Measurements from ENCODE around the gene E2F8.

Gene E2F8

DNA sequence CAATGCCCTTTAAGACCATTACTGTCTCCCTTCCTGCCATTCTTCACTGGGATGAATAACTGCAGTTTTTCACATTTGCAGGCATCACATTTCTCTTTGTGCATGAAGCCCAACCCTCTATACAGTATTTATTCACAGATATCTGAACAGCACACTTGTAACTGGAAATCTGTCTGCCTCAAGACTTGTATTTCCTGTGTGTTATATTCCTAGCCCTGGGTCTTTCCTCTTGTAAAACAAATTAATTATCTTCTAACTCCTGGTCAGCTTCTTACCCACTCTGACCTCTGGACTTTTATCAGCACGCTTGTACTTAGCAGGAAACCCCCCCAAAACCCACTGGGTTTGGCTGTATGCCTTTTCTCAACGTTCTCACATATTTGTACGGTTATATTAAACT is 41.0 kb downstream of the E2F8 start:
- no peak overlapping the region for H3K27ac Mint-ChIP-seq
- H3K4me3 Mint-ChIP-seq = no peak overlapping the region
- CTCF ChIA-PET = interaction anchor here (0.7 kb wide), 1 partner anchor 53 kb away, joined by 4 read pairs; no protein-coding TSS in a partner anchor
- H3K9me3 Mint-ChIP-seq = no peaks in the 10 kb centered on the region
- peaks cover 23% of the 10 kb centered on the region for H3K27me3 Mint-ChIP-seq
- no peak for DNase-seq
- no peaks in the 10 kb centered on the region for H3K36me3 Mint-ChIP-seq
- H3K4me1 Mint-ChIP-seq = no peaks in the 10 kb centered on the region

DNA sequence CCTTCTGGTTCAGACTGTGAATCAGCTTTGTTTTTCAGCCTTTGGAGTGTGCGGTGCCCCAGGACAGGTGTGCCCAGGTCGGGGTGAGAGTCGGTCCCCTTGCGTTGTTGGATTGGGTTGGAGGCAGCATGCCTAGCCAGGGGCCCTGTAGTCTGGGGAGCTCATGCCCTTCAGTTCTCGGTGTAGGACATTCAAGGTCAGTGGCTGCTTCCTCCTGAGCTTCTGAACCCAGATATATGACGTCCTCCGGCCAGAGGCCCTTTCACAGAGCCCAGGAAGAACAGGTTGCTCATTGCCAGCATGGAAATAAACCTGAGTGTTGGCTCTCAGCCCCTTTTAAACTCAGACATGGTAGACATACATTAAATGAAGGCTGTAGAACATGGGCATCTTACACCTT is 41.7 kb downstream of the E2F8 start:
- H3K27ac Mint-ChIP-seq = no peak overlapping the region
- no peaks in the 10 kb centered on the region for H3K36me3 Mint-ChIP-seq
- H3K4me1 Mint-ChIP-seq = no peaks in the 10 kb centered on the region
- H3K9me3 Mint-ChIP-seq = no peaks in the 10 kb centered on the region
- DNase-seq = no peak
- no peak overlapping the region for H3K4me3 Mint-ChIP-seq
- CTCF ChIA-PET = interaction anchor here (0.7 to 1.1 kb wide), 2 partner anchors 52 to 128 kb away, joined by 3 to 4 read pairs; no protein-coding TSS in a partner anchor
- peaks cover 23% of the 10 kb centered on the region for H3K27me3 Mint-ChIP-seq

DNA sequence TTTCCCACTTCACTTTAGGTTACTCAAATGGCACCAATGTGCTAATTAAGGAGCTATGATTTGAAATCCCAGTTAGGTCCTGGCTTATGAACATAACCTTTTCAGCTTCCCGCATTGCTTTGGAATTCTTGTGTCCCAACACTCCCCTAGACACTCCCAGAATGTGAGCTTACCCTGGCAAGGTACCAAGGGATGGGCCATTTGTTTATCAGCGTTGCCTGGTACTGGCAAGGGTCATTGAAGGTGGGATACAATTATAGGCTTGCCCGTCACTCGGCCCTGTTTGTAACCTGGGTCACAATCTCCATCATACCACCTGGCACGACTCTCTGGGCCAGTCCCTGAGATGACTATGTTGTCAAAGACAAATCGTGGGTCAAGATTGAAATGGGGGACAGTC is 44.3 kb downstream of the E2F8 start:
- Mint-ChIP-seq H3K4me3 (no peak overlapping the region), H3K4me1 (no peaks in the 10 kb centered on the region), H3K27me3 (peaks cover 16% of the 10 kb centered on the region), H3K27ac (no peak overlapping the region), H3K9me3 (no peaks in the 10 kb centered on the region), H3K36me3 (no peaks in the 10 kb centered on the region)
- CTCF ChIA-PET = no interaction called here
- DNase-seq = no peak

DNA sequence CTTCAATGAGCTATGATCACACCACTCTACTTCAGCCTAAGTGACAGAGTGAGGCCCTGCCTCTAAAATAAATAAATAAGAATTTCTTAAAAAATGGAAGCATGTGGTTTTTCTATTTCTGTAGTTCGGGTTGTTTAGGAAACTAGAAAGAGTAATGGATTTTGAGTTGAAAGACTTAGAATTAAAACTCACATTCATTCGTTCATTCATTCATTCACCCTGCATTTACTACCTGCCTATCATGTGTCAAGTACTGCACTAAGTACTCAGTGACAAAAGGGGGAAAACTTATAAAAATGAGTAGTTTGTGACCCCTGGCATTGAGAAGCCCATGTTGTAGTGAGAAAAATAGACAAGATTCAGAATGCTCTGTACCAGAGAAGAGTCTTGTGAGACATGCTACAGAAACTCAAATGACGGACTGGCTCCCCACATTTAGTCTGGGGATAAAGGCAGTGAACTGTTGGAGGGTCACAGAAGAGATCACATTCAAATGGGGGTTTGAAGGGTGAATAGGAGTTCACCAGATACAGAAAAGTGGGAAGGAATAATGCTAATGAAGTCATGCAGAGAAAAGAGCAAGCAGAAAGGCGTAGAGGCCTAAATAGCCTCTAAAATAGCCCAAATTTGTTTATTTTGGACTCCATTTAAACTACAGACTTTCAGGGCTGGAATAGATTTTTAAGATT is 46.0 kb downstream of the E2F8 start:
- H3K4me1 Mint-ChIP-seq = no peaks in the 10 kb centered on the region
- H3K27me3 Mint-ChIP-seq = peaks cover 10% of the 10 kb centered on the region
- no peak overlapping the region for H3K4me3 Mint-ChIP-seq
- CTCF ChIA-PET = no interaction called here
- H3K27ac Mint-ChIP-seq = no peak overlapping the region
- H3K9me3 Mint-ChIP-seq = no peaks in the 10 kb centered on the region
- H3K36me3 Mint-ChIP-seq = no peaks in the 10 kb centered on the region
- no peak for DNase-seq

DNA sequence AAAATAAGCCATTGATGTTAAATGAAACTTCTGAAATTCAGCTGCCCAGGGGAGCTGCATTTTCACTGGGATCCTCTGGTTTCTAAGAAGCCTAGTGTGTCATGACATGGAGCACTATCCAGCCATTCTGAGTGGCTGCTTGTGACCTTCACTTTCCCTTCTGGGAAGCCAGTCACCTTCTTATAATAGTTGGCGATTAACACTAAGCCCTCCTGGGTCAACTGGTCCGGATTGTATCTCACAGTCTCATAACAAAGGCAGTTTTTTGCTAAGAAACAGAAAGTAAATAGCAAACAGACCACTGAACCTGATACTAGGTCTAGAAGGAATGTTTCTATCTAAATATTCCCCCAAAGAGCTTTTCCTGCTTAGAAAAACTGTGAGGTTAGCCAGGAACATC is 46.8 kb downstream of the E2F8 start:
- CTCF ChIA-PET = no interaction called here

DNA sequence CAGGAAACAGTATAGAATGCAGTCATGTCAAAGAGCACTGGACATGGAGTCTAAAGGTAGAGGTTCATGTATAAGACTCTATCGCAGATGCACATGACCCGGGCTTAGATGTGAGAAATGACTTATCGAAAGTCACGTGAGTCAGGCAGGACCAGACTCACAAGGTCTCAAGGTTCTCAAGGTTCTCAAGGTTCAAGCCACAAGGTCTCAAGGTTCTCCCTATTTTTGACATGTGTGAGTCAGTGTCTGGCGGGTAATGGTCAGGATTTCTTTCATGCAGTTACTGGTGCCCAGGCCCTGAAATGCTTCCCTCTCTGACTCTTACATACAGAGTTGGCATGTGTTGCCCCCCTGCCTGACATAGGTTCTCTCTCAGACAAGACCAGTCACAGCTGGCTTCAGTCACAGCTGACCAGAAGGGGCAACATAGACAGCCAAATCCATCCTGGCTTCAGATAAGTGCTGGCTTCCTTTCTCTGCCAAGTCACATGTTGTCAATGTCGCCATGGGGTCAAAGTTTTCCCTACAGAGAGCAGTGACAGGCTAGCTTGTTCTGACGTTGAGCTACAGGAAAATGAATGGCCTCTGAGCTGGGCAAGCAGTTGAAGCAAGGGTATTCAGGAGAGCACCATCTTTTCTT is 49.1 kb downstream of the E2F8 start:
- H3K27ac Mint-ChIP-seq = no peak overlapping the region
- H3K9me3 Mint-ChIP-seq = no peaks in the 10 kb centered on the region
- H3K36me3 Mint-ChIP-seq = no peaks in the 10 kb centered on the region
- H3K4me1 Mint-ChIP-seq = no peaks in the 10 kb centered on the region
- no peak for DNase-seq
- CTCF ChIA-PET = no interaction called here
- no peak overlapping the region for H3K4me3 Mint-ChIP-seq
- H3K27me3 Mint-ChIP-seq = peaks cover 3% of the 10 kb centered on the region

More for the DNA sequence above, 46.8 kb downstream of the E2F8 start:
- Mint-ChIP-seq H3K9me3 (no peaks in the 10 kb centered on the region), H3K36me3 (no peaks in the 10 kb centered on the region), H3K27ac (no peak overlapping the region), H3K27me3 (peaks cover 8% of the 10 kb centered on the region), H3K4me3 (no peak overlapping the region), H3K4me1 (no peaks in the 10 kb centered on the region)
- no peak for DNase-seq

DNA sequence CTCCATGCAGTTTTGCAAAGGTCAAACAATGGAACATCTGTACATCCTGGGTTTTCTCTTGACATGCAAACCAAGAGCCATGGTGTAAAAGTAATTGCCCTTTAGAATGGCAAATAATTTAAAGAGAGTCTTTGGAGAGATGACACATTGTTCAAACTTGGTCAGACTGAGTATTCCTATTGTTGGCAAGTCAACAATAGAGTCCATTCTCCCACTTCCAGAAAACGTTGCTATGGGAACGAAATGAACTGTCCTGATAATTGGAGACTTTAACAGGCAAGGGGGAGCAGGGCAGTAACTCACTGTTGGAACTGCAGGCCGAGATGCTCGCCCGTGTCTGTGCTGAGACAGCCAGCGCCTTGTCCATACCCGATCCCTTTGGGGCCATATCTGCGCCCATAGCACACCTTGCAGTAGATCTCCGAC is 52.9 kb downstream of the E2F8 start:
- Mint-ChIP-seq H3K36me3 (no peaks in the 10 kb centered on the region), H3K27me3 (peaks cover 3% of the 10 kb centered on the region), H3K4me1 (no peaks in the 10 kb centered on the region), H3K4me3 (no peak overlapping the region), H3K27ac (no peak overlapping the region), H3K9me3 (no peaks in the 10 kb centered on the region)
- CTCF ChIA-PET = no interaction called here
- no peak for DNase-seq

DNA sequence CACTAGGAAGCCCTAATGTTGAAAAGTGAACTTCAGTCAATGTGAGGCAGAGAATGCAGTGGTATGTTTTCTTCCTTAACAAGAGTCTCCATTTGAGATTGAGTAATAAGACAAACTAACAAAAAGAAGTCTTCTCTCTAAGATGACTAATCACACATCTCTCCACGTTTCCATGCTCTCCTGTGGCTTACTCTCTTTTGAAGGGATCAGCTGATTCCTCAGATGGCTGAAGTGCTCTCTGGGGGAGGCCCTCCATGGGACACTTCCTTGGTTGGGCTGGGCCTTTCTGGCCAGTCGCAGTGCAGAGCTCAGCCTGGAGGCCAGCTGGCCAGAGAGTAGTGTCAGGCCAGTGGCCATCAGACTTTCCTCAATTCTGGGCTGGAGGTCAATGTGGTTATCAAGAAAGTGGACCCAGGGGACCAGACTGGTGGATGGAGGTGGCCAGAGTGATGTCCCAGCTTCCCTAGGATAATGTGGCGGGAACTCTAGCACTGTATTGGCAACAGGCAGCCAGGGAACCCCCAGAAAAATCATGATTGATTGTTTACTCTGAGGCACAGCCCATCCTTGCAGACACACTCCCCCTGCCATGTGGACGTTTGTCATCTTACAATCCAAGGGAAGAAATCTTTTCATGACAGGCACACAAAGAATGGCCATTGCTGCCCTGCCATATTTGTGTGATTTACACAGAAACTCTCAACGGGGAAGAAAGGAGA is 53.5 kb downstream of the E2F8 start:
- H3K4me3 Mint-ChIP-seq = no peak overlapping the region
- no peak for DNase-seq
- H3K27ac Mint-ChIP-seq = no peak overlapping the region
- H3K36me3 Mint-ChIP-seq = no peaks in the 10 kb centered on the region
- peaks cover 3% of the 10 kb centered on the region for H3K27me3 Mint-ChIP-seq
- CTCF ChIA-PET = no interaction called here
- no peaks in the 10 kb centered on the region for H3K4me1 Mint-ChIP-seq
- no peaks in the 10 kb centered on the region for H3K9me3 Mint-ChIP-seq

DNA sequence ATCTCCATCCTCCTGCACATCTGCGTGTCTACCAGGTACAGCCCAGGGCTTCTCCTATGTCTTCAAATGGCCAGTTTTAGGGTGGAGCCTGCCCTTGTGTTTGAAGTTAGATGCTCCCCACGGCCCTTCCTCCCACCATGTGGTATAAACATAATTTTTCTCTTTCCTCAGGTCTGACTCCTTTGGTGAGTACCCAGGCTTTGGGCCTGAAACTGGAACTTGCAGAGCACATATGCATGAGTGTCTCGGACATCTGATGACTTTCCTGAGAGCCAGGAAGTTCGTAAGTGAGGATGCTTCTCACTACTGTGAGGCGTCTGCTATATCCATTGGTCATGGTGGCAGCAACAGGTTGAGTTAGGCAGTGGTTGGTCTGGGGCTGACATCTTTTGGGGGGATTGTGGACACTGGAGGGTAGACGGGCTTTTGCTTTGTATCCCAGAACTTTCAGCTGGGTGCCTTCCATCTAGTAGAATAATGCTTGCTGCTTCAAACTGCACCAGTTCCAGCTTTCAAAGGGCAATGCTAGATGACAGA is 55.2 kb downstream of the E2F8 start:
- Mint-ChIP-seq H3K36me3 (peaks cover under 1% of the 10 kb centered on the region), H3K4me1 (no peaks in the 10 kb centered on the region), H3K27ac (no peak overlapping the region), H3K4me3 (no peak overlapping the region), H3K9me3 (no peaks in the 10 kb centered on the region), H3K27me3 (peaks cover 3% of the 10 kb centered on the region)
- no peak for DNase-seq
- CTCF ChIA-PET = no interaction called here

DNA sequence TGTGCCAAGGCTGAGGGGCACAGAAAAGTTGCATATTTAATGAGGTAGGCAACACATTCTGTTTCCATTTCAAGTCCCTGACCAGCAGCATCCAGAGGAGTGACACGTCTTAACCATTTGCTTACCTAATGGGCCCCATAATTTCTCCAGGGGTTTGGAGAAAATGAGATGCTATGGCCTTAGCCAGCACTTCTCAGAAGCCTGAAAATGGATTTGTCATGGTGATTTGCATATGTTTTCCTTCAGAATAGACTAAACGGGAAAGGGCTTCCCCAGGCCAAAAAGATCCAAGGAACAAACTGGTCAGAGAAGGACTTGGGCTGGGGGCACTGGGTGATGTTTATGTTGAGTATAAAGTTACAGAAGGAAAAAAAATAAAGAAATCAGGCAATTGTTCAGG is 55.7 kb downstream of the E2F8 start:
- Mint-ChIP-seq H3K4me3 (no peak overlapping the region), H3K27ac (no peak overlapping the region), H3K9me3 (no peaks in the 10 kb centered on the region), H3K27me3 (peaks cover 3% of the 10 kb centered on the region), H3K36me3 (peaks cover 3% of the 10 kb centered on the region), H3K4me1 (no peaks in the 10 kb centered on the region)
- CTCF ChIA-PET = no interaction called here
- no peak for DNase-seq

DNA sequence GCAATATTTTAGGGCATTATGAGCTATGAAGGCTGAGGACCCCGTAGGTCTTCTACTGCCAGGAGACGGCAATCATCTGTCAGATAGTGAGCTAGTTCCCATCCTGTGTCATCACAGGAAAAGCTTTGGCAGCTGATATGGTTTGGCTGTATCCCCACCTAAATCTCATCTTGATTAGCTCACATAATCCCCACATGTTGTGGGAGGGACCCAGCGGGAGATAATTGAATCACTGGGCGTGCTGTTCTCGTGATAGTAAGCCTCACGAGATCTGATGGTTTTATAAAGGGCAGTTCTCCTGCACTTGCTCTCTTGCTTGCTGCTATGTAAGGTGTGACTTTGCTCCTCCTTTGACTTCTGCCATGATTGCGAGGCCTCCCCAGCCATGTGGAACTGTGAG is 57.1 kb downstream of the E2F8 start:
- Mint-ChIP-seq H3K36me3 (peaks cover 3% of the 10 kb centered on the region), H3K9me3 (no peaks in the 10 kb centered on the region), H3K4me3 (no peak overlapping the region), H3K27ac (no peak overlapping the region), H3K4me1 (no peaks in the 10 kb centered on the region), H3K27me3 (peaks cover 3% of the 10 kb centered on the region)
- CTCF ChIA-PET = no interaction called here
- no peak for DNase-seq

DNA sequence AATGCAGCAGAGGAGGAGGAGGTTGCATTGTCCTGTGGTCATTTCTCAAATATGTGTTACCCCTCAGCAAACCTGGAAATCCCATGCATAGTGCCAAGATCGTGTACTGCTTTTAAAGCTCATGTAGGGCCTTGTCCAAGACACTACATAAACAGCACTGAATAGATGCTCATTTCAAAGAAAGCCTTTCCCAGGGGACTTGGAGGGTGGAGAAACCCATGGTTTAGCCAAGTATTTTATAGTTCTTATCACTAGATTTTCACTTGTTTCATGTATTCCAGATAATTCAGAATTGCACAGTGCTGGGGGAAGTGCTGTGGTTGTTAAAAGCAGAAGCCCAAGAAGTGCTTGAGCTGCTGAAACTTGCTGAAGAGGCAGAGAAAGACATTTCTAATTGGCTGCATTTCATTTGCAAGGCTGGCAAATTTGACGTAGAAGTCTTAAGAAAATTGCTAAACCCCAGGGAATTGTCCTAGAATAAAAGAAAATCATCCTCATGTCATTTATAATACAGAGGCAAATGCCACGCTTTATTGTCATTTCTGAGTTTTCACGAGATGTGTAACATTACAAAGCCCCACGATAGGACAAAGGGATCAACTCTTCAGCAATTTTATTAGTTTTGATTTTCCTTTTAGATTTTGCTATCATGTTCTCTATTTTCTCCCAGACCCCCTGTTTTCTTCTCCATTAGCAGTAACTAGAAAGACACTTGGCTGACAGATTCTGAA is 59.0 kb downstream of the E2F8 start:
- H3K27me3 Mint-ChIP-seq = no peaks in the 10 kb centered on the region
- no peaks in the 10 kb centered on the region for H3K9me3 Mint-ChIP-seq
- H3K4me3 Mint-ChIP-seq = no peak overlapping the region
- H3K36me3 Mint-ChIP-seq = peaks cover 11% of the 10 kb centered on the region
- DNase-seq = no peak
- CTCF ChIA-PET = no interaction called here
- no peak overlapping the region for H3K27ac Mint-ChIP-seq
- no peaks in the 10 kb centered on the region for H3K4me1 Mint-ChIP-seq

DNA sequence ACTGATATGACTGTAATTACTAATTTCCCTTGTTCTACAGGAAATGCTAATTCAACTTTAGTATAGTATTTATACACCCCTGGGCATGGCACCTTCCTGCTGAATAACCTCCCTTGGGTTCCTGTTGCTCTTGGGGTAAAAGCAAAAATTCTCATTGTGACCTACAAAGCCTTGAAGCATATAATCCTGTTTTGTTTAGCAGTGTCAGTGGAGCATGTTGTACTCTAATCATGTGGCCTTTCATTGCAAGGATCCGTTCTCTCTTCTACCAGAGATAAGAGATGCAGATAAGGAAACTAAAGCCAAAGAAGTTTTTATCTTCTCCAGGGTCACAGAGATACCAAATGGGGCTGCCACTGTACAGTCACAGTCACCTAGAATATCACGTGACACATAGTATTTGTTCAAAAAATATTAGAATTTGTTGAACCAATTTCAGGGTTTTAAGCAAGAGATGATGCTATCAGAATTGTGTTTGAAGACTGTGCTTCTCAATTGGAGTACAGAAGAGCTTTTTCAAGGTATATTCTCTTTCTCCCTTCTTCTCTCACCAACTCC is 64.0 kb downstream of the E2F8 start:
- no peak for DNase-seq
- CTCF ChIA-PET = no interaction called here
- H3K4me3 Mint-ChIP-seq = no peak overlapping the region
- H3K27ac Mint-ChIP-seq = no peak overlapping the region
- peaks cover 41% of the 10 kb centered on the region for H3K36me3 Mint-ChIP-seq
- no peaks in the 10 kb centered on the region for H3K9me3 Mint-ChIP-seq
- H3K4me1 Mint-ChIP-seq = no peaks in the 10 kb centered on the region
- H3K27me3 Mint-ChIP-seq = no peaks in the 10 kb centered on the region

All from activated naive CD4-positive, alpha-beta T cell treated with anti-CD3 and anti-CD28 coated beads, Interleukin-2, amount 10 ng/mL, durations not matched to agents 7 days and 5 days (primary cell).